Smooth muscle cell (in vitro differentiated cells): ENCODE results near the gene STK10. TPM values are rescaled to one million over a fixed set of nuclear protein-coding genes. Genes with fewer than 3 reads are reported as not detected.

Experiments
- DNase-seq: peaks from one replicate; lab custom pipeline; 2025; ENCODE audit not compliant: unreplicated experiment; lab: John Stamatoyannopoulos, UW
- H2AFZ ChIP-seq: fragments of 200-600 bp; sonication (generic); 2 replicates; pipeline ENCODE4 v1.6.0; 2016; ENCODE audit warnings: antibody characterized with exemption, low read depth, mild to moderate bottlenecking
- H3F3A ChIP-seq: fragments of 200-600 bp; sonication (generic); 2 replicates; pipeline ENCODE4 v1.6.0; 2017; ENCODE audit warnings: antibody characterized with exemption, low read depth
- H3K27ac ChIP-seq: fragments of 200-600 bp; sonication (generic); 2 replicates; pipeline ENCODE4 v1.5.1; 2016; ENCODE audit warnings: low read depth, mild to moderate bottlenecking
- H3K27me3 ChIP-seq: fragments of 200-600 bp; sonication (generic); 2 replicates; pipeline ENCODE4 v1.6.1; 2016; ENCODE audit warnings: low read depth, mild to moderate bottlenecking
- H3K36me3 ChIP-seq: fragments of 200-600 bp; sonication (generic); 2 replicates; pipeline ENCODE4 v1.5.1; 2016; ENCODE audit warnings: low read depth
- H3K4me1 ChIP-seq: fragments of 200-600 bp; sonication (generic); 2 replicates; pipeline ENCODE4 v1.5.1; 2016; ENCODE audit warnings: low read depth
- H3K4me2 ChIP-seq: fragments of 200-600 bp; sonication (generic); 2 replicates; pipeline ENCODE4 v1.6.0; 2016; ENCODE audit warnings: mild to moderate bottlenecking
- H3K4me3 ChIP-seq: fragments of 200-600 bp; sonication (generic); 2 replicates; pipeline ENCODE4 v1.5.1; 2016; ENCODE audit warnings: mild to moderate bottlenecking
- H3K79me2 ChIP-seq: fragments of 200-600 bp; sonication (generic); 2 replicates; pipeline ENCODE4 v1.6.0; 2016; ENCODE audit warnings: low read depth, mild to moderate bottlenecking
- H3K9ac ChIP-seq: fragments of 200-600 bp; sonication (generic); 2 replicates; pipeline ENCODE4 v1.6.0; 2016; ENCODE audit warnings: low read depth
- H3K9me3 ChIP-seq: fragments of 200-600 bp; sonication (generic); replicated peaks from 2 replicates; pipeline ENCODE4 v1.5.1; 2016; ENCODE audit warnings: low read depth
- H4K20me1 ChIP-seq: fragments of 200-600 bp; sonication (generic); 2 replicates; pipeline ENCODE4 v1.6.0; 2016; ENCODE audit warnings: low read depth
- WGBS: methylation state at CpG from one replicate; pipeline ENCODE4 v1.1.7; 2016; ENCODE audit warnings: low lambda C conversion rate; 5-methylcytosine and 5-hydroxymethylcytosine counted together
- polyA plus RNA-seq: library from polyadenylated mRNA; unstranded; fragments of >200 nt; fragmentation: Nextera tagmentation; extraction: Ambion mirVana; gene quantifications from 2 replicates; pipeline ENCODE4 v1.2.1, GENCODE V29; 2016
- total RNA-seq: library from RNA; depleted of rRNA; stranded (reverse); fragments of >200 nt; gene quantifications from 2 replicates; pipeline ENCODE4 v1.2.3, GENCODE V29; 2014
- TF ChIP-seq, protein P1 (sequence below): fragments of 200-600 bp; sonication (generic); IDR thresholded peaks from 2 replicates; pipeline ENCODE4 v1.5.1; 2017; ENCODE audit warnings: borderline replicate concordance, mild to moderate bottlenecking, antibody characterized with exemption; ENCODE audit not compliant: insufficient read depth, poor library complexity, severe bottlenecking

Gene STK10
- total and polyA plus RNA-seq, 2 experiments from 2014 or later, result 10.7 to 26.0 TPM

DNA sequence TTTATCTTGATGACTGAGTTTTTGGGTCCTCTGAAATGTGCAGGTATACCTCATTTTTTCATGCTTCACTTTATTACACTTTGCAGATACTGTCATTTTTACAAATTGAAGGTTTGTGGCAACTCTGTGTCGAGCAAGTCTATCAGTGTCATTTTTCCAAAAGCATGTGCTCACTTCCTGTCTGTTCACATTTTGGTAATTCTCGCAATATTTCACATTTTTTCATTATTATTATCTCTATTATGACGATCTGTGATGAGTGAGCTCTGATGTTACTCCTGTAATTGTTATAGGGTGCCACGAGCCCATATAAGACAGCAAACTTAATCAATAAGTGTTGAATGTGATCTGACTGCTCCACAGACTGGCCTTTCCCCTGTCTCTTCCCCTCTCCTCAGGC is 108.1 kb downstream of the STK10 start:
- no peak for DNase-seq

DNA sequence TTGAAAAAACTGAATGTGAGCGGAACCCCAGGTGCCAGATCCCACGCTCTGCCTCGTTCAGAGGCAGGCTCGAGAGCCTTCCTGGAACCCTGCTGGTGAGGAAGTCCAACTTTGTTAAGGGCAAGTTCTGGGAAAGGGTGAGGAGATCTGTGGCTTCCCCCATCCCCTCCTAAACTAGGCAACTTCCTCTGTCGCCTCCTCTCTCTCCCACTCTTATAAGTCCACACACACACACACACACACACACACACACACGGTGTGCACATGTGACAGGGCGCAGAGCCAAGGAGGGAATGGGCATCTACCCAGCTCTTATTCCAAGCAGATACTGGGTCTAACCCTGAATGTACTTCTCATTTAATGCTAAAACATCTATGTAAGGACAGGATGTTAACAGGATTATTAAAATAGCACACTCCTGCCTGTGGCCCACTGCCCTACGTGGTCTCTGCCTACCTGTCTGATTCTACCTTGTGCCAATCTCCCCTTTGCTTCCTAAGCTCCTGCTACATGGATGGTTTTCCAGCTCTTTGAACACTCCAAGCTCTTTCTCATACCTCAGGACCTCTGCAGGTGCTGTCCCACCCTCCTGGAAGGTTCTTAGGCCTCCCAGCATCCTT is 109.2 kb downstream of the STK10 start:
- no peak overlapping the region for H3K4me3 ChIP-seq
- DNase-seq, result no peak
- H3K9me3 ChIP-seq, result no peaks in the 10 kb centered on the region
- TF ChIP-seq, protein P1, sequence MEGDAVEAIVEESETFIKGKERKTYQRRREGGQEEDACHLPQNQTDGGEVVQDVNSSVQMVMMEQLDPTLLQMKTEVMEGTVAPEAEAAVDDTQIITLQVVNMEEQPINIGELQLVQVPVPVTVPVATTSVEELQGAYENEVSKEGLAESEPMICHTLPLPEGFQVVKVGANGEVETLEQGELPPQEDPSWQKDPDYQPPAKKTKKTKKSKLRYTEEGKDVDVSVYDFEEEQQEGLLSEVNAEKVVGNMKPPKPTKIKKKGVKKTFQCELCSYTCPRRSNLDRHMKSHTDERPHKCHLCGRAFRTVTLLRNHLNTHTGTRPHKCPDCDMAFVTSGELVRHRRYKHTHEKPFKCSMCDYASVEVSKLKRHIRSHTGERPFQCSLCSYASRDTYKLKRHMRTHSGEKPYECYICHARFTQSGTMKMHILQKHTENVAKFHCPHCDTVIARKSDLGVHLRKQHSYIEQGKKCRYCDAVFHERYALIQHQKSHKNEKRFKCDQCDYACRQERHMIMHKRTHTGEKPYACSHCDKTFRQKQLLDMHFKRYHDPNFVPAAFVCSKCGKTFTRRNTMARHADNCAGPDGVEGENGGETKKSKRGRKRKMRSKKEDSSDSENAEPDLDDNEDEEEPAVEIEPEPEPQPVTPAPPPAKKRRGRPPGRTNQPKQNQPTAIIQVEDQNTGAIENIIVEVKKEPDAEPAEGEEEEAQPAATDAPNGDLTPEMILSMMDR, result no peak
- H3K27ac ChIP-seq, result no peak overlapping the region
- H4K20me1 ChIP-seq, result no peaks in the 10 kb centered on the region
- H3K9ac ChIP-seq, result no peak overlapping the region
- H3K4me2 ChIP-seq, result no peak overlapping the region
- H3K36me3 ChIP-seq, result no peaks in the 10 kb centered on the region
- 93% methylated on average over 8 of the region's 8 CpGs for WGBS
- H3F3A ChIP-seq, result no peaks in the 10 kb centered on the region
- no peak overlapping the region for H2AFZ ChIP-seq
- no peaks in the 10 kb centered on the region for H3K4me1 ChIP-seq
- H3K27me3 ChIP-seq, result no peaks in the 10 kb centered on the region
- no peaks in the 10 kb centered on the region for H3K79me2 ChIP-seq

More for the DNA sequence above, 108.1 kb downstream of the STK10 start:
- no peaks in the 10 kb centered on the region for H4K20me1 ChIP-seq
- no peak overlapping the region for H3K27ac ChIP-seq
- H3K27me3 ChIP-seq, result no peaks in the 10 kb centered on the region
- H2AFZ ChIP-seq, result no peak overlapping the region
- 77% methylated on average over 4 of the region's 4 CpGs for WGBS
- no peak overlapping the region for H3K4me3 ChIP-seq
- TF ChIP-seq, protein P1, result no peak
- H3K9me3 ChIP-seq, result no peaks in the 10 kb centered on the region
- no peak overlapping the region for H3K9ac ChIP-seq
- no peaks in the 10 kb centered on the region for H3K36me3 ChIP-seq
- no peaks in the 10 kb centered on the region for H3K4me1 ChIP-seq
- H3K79me2 ChIP-seq, result no peaks in the 10 kb centered on the region
- no peaks in the 10 kb centered on the region for H3F3A ChIP-seq
- no peak overlapping the region for H3K4me2 ChIP-seq

DNA sequence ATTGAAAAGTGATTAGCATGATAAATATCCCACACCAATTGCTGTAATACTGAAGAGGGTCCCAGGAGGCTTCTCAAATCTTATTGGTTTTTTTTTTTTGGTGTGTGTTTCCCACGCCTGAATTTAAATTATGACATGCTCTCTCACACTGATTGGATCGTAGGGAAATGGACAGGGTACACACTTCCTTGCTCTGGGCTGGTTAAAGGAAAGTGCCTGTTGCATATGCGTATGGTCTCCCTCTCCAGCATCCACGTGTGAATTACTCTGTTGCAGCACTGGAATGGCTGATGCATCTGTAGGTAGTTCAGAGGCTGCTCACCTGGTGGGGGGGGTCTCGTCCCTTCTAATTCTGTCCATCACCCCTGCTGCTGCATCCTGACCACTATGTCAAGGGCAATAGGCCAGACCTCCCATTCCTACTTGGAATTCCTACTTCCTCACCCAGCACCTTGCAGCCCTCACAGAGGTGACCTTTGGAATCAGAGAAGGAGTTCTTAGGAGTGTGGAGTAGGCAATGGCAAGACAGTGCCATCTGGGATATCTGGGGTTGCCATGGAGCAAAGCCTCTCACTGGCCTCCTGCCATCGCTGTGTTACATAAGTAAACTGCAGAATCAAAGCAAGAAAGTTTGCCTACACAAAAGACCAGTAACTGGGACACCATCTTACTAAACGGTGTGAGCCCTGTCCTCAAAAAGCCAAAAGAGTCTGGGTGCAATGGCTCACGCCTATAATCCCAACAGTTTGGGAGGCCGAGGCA is 110.2 kb downstream of the STK10 start:
- DNase-seq, result no peak
- Histone ChIP-seq H3K4me3 (no peak overlapping the region), H3K4me2 (no peak overlapping the region), H3K4me1 (no peaks in the 10 kb centered on the region), H3F3A (no peaks in the 10 kb centered on the region), H3K36me3 (no peaks in the 10 kb centered on the region), H2AFZ (no peak overlapping the region), H4K20me1 (no peaks in the 10 kb centered on the region), H3K9ac (no peak overlapping the region), H3K27ac (peak overlapping the region; percentile 20), H3K9me3 (no peaks in the 10 kb centered on the region), H3K79me2 (no peaks in the 10 kb centered on the region), H3K27me3 (no peaks in the 10 kb centered on the region)
- TF ChIP-seq, protein P1, result no peak
- WGBS, result 73% methylated on average over 9 of the region's 9 CpGs

DNA sequence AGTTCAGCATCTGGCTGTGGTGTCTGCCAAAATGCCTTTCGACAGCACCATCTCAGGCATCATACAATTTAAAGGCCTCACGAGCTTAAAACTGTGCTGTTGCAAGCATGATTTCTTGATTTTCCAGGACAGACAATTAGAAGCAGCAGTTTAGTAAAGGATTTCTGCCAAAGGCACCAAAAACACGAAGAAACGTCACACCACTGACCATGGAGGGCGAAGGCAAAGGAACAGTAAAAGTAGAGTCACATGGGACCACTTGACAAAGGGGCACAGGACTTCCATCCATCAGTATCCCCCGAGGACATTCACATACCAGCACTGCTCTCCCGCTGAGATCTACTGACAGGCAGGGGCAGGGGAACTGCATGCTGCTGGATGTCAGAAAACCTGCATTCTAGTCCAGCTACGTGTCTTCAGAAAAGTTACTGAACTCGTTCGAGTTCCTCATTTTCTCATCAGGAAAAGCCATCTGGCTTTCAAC is 111.2 kb downstream of the STK10 start:
- H2AFZ ChIP-seq, result no peak overlapping the region
- H3K36me3 ChIP-seq, result no peaks in the 10 kb centered on the region
- DNase-seq, result no peak
- no peak overlapping the region for H3K4me2 ChIP-seq
- WGBS, result 55% methylated on average over 10 of the region's 10 CpGs
- H3F3A ChIP-seq, result no peaks in the 10 kb centered on the region
- no peaks in the 10 kb centered on the region for H3K27me3 ChIP-seq
- no peaks in the 10 kb centered on the region for H3K4me1 ChIP-seq
- no peak overlapping the region for H3K9ac ChIP-seq
- no peaks in the 10 kb centered on the region for H3K9me3 ChIP-seq
- peak overlapping the region; percentile 20 for H3K27ac ChIP-seq
- no peaks in the 10 kb centered on the region for H4K20me1 ChIP-seq
- H3K79me2 ChIP-seq, result no peaks in the 10 kb centered on the region
- no peak overlapping the region for H3K4me3 ChIP-seq
- TF ChIP-seq, protein P1, result no peak
